ENCODE results near the gene SAMD7. TPM values are rescaled to one million over a fixed set of nuclear protein-coding genes. Genes with fewer than 3 reads are reported as not detected.
A peak's percentile ranks its signal among the peaks of the same experiment; 100 is the strongest.

Gene SAMD7, protein sequence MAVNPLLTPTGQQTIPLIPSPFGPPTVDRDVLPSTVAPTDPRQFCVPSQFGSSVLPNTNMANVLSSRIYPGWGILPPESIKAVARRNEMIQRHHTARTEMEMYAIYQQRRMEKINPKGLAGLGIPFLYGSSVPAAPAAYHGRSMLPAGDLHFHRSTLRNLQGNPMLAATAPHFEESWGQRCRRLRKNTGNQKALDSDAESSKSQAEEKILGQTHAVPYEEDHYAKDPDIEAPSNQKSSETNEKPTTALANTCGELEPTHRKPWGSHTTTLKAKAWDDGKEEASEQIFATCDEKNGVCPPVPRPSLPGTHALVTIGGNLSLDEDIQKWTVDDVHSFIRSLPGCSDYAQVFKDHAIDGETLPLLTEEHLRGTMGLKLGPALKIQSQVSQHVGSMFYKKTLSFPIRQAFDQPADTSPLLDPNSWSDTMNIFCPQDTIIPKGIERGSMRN
- not detected for polyA plus RNA-seq (ENCODE audit: insufficient read length in 4 of 4)

- no peak for DNase-seq (ENCODE audit: low read depth in 4 of 4, low spot score in 3 of 4)
Measured at GRCh38 chr3:169911272-169911671, at the start of gene SAMD7. Gene SAMD7 (plus strand): TSS chr3:169911572. CDS start chr3:169919499, 7,927 bp downstream.

GRCh38 chr3:169861871-169862270 lies 49.5 kb upstream of the SAMD7 start:
- no peak for DNase-seq (ENCODE audit: low read depth in 4 of 4, low spot score in 3 of 4)

DNA sequence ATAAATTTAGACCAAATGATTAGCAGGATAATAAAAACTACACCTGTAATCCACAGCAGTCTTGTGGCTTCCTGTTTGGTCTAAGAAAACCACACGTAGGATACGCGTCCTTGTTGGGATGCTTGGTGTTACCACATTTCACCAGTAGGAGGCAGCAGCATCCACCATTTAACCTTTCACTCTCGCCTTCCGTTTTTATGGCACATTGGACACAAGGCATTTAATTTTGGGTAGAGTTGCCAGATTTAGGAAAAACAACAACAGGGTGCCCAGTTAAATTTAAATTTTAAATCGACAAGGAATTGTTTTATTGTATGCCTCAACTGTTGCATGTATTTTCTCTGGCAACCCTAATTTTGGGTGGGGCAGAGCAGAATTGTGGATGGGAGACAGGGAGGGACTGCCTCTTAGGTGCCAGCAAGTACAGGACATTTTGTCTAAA lies 47.9 kb upstream of the SAMD7 start:
- peak in 3 of 4 donors; percentile 61 to 75 (median 65) for DNase-seq (ENCODE audit: low read depth in 4 of 4, low spot score in 3 of 4)

DNA sequence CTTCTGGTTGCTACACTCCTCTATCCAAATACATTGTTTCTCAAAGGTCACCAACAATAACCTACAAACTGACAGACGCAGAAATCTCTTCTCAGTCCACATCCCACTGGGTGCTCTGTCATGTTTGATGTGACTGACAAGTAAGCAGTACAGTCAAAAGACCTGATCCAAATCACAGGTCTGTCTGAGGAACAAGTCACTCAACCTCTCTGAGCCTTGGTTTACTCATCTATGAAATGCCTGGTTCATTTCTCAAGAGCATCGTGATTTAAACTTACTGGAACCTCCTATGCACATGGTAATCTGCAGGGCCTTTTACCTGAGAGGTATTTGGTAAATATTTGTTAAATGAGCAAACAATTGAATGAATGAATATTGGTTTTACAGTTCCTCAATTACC lies 47.1 kb upstream of the SAMD7 start:
- no peak for DNase-seq (ENCODE audit: low read depth in 4 of 4, low spot score in 3 of 4)

DNA sequence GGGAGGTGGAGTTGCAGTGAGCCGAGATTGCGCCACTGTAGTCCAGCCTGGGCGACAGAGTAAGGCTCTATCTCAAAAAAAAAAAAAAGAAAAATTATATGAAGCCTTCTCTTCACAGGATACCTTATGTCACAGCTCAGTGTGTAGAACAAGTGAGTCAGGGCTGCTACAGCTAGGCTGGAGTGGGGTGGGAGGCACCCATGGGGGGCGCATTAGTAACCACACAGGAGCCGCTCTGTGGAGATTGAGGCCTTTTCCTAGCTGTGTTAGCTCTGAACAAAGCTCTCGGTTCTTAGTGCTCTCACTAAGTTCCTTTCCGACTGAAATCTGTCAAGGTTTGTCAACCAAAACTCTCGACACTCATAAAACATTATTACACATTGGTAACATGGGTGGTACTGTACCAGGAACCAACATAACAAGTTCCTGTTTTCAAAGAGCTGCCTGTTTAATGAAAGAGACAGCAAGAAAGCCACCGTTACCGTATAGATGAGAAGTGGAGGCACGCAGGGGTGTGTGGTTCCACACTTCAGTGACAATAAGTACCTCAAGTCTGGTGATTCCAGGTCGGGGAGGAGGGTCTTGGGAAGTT lies 46.1 kb upstream of the SAMD7 start:
- no peak for DNase-seq (ENCODE audit: low read depth in 4 of 4, low spot score in 3 of 4)

DNA sequence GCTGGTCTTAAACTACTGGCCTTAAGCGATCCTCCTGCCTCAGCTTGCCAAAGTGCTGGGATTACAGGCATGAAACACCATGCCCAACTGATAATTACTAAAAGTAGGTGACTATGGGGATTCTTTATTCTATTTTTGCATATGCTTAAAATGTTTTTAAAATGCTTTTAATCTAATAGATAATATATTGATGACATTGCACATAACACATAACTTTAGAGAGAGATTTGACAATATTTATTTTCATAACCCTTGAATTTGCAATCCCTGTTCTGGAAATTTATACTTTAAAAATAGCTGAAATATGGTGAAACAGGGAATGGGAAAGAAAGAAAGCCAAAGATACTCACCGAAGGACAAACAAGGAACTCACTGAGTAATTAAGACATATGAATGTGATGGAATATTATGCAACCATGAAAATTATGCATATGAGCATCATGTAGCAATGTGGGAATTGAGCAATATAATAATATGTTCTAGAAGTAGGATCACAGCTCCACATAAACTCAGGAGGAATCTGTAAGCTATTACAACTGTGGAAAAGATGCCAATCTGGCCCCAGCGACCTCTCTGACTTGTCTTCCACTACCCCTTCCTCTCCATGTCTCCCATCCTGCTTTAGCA lies 43.7 kb upstream of the SAMD7 start:
- no peak for DNase-seq (ENCODE audit: low read depth in 4 of 4, low spot score in 3 of 4)

DNA sequence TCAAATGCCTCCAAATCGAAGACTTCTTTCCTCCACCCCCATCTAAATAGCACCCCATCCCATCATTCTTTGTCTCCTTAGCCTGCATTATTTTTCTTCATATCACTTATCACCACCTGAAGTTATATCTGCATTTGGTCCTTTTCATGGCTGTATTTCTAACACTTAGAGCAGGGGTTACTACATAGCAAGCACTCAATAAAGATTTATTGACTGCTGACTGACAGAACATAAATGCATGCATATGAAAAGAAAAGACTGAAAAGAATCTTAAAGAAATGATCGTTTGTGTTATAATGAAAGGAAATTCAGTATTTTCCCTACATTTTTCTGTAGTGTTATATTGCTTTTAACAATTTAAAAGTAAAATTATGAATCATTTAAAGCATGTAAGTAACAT lies 43.0 kb upstream of the SAMD7 start:
- no peak for DNase-seq (ENCODE audit: low read depth in 4 of 4, low spot score in 3 of 4)

DNA sequence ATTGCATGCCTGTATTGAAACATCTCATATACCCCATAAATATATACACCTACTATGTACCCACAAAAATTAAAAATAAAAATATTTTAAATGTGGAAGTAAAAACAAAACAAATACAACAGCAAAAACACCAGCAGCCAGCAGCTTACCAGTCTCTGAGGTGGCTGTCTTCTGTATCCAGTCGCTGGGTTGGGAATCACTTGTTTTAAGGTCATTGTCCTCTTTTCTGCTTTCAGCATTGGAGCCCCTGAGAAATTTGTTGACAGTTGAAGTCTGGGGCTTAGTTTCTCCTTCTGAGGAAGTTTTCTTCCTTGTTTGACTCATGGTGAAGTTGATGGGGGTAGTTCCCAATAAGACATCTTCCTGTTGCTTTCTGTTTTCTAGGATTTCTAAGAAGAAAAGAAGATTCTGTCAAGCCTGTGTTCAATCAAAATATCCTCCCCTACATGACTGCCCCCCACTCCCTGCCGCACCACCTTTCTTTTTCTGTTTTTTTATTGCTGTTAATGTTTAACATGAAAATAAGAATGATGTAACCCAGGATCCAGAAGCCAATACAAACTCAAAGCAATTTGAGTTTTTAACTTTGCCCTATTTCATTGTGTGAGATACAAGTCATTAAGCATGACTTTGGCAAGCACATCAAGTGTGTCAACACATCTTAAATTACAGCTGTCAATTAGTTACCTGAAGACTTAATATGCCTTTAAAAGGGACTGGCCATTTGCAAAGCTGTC lies 41.7 kb upstream of the SAMD7 start, which contains the start of gene LRRC31:
Gene LRRC31, minus strand, starts transcription at position 452 of the 737 bp plus-strand sequence. Its CDS starts 128 bp downstream, at position 324.
- DNase-seq (ENCODE audit: low read depth in 4 of 4, low spot score in 3 of 4), result peak in 2 of 4 donors; percentile 18 to 29

- DNase-seq (ENCODE audit: low read depth in 4 of 4, low spot score in 3 of 4), result no peak
Measured at GRCh38 chr3:169871129-169871886, 40.1 kb upstream of the SAMD7 start.

DNA sequence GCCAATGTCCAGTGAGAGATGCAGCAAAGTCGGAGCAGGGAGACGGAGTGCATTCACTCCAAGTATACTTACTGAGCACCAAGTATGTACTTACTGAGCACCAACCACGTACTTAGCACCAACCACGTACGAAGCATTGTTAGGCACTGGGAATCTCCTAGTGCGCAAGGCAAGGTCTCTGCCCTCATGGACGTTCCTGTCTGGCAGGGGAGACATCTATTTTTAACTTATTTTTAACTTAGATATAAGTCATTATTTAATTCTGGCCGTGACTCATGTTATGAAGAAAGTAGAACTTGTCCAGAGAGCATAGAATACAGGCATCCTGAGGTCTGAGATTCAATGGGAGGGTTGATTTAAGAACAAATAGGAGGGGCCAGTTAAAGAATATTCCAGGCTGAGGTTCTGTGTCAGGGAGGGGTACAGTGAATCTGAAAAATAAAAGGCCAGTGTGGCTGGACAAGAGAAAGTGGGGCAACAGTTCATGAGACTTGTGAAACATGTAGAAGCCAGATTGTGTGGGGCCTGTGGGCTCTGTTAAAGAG lies 32.3 kb upstream of the SAMD7 start:
- DNase-seq (ENCODE audit: low read depth in 4 of 4, low spot score in 3 of 4), result no peak

DNA sequence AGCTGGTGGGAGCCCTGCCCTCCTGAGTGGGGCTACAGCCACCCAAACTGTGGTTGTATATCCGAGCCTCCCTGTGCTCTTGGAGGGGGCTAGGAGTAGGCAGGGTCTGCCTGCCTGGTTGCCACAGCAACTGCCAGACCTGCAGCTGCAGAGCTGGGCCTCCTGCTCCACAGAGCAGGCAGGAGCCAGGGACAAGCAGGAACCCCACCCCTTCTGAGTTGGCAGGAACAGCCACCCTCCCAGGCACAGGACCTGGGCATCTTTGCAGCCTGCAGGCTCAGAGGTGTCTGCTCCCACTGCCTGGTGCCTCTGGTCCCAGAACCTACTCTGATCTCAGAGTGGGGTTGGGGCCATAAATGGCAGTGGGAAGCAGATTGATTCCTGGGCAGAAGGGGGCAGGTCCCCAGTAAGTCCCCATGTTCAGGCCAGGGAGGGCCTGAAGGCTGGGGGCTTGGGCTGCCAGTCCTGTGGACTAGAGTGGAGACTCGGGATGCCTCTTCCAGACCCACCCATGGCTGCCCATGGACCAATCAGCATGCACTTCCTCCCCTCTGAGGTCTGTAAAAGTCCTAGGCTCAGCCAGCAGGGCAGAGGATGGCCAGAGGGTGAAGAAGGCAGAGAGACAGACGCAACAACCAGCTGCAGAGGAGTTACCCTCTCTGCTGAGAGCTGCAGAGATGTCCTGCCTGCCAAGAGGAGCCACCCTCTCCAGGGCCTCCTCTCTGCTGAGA lies 31.4 kb upstream of the SAMD7 start:
- no peak for DNase-seq (ENCODE audit: low read depth in 4 of 4, low spot score in 3 of 4)

- no peak for DNase-seq (ENCODE audit: low read depth in 4 of 4, low spot score in 3 of 4)
Measured at GRCh38 chr3:169880576-169881250, 30.7 kb upstream of the SAMD7 start.

DNA sequence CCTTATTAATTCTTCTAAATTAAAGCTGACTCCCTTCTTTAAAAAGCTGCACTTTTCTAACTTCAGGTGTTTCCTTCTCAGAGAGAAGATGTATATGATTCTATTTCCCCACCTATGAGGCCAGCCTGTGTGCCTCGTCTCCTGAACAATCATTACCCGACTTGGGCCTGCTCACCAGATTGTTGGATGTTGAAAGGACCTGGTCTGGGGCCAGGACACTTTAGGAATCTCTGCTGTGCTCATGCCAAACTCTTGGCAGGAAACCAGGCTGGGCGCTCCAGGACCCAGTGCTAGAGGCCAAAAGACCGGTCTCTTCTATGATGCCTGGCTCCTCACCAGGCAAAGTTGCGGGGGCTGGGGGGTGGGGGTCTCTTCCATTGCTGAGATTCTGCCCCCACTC lies 24.7 kb upstream of the SAMD7 start:
- no peak for DNase-seq (ENCODE audit: low read depth in 4 of 4, low spot score in 3 of 4)

DNA sequence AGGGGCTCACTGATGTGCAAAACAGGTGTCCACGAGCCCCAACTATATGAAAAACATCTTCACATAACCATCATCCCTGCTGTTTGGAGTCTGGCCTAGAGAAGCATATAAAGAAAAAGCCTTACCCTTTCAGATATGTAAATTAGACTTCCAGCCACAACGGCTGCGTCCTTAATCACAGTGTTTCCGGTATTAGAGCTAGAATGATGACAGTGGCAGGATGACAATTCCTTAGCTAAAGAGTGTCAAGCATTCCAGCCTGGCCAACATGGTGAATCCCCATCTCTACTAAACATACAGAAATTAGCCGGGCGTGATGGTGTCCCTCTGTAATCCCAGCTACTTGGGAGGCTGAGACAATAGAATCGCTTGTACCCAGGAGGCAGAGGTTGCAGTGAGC lies 19.5 kb upstream of the SAMD7 start:
- no peak for DNase-seq (ENCODE audit: low read depth in 4 of 4, low spot score in 3 of 4)

- no peak for DNase-seq (ENCODE audit: low read depth in 4 of 4, low spot score in 3 of 4)
Measured at GRCh38 chr3:169894110-169894509, 17.3 kb upstream of the SAMD7 start.

GRCh38 chr3:169895072-169895471 lies 16.3 kb upstream of the SAMD7 start:
- DNase-seq (ENCODE audit: low read depth in 4 of 4, low spot score in 3 of 4), result no peak

- no peak for DNase-seq (ENCODE audit: low read depth in 4 of 4, low spot score in 3 of 4)
Measured at GRCh38 chr3:169897284-169897683, 14.1 kb upstream of the SAMD7 start.

DNA sequence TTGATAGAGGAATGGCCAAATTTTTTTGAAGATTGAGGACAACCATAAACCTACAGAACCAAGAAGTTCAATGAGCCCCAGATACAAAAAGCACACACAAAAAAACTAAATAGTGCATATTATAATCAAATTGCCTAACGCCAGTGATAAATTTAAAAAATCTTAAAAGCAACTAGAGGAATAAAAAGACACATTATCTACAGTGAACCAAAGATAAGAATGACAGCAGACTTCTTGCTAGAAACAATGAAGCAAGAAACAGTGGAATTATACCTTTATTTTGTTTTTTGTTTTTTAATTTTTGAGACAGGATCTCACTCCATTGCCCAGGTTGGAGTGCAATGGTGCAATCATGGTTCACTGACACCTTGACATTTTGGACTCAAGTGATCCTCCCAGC lies 9.9 kb upstream of the SAMD7 start:
- no peak for DNase-seq (ENCODE audit: low read depth in 4 of 4, low spot score in 3 of 4)

- DNase-seq (ENCODE audit: low read depth in 4 of 4, low spot score in 3 of 4), result no peak
Measured at GRCh38 chr3:169905404-169905803, 6.0 kb upstream of the SAMD7 start.

All from left renal pelvis (tissue), 4 donors.